Thyroid gland (tissue), 4 donors: ENCODE measurements around the gene CAMKMT.

Experiments
- CTCF ChIP-seq, 6 experiments: fragments of 200-600 bp in 3 of 6; fragments of 450-650 bp in 3 of 6; sonication (generic) in 3 of 6; IDR thresholded peaks; one replicate each; pipeline ENCODE4 v1.5.1; 2016 to 2019; ENCODE audit warnings: antibody characterized with exemption in 6 of 6, mild to moderate bottlenecking in 2 of 6, inconsistent platforms in 1 of 6, moderate library complexity in 1 of 6
- POLR2A ChIP-seq, 2 donors: fragments of 450-650 bp; IDR thresholded peaks; one replicate each; pipeline ENCODE4 v1.6.1; 2017; ENCODE audit warnings: antibody characterized with exemption in 2 of 2, mild to moderate bottlenecking in 2 of 2, moderate library complexity in 1 of 2

- TF ChIP-seq CTCF (IDR thresholded peaks at IDR 0.05) (no peak), POLR2A (IDR thresholded peaks at IDR 0.05) (no peak)
Observed at GRCh38 chr2:44545005-44545404, 183.3 kb downstream of the CAMKMT start.
